Astrocyte (in vitro differentiated cells and primary cell): ENCODE data around the gene MRPL14. TPM values are rescaled to one million over a fixed set of nuclear protein-coding genes. Genes with fewer than 3 reads are reported as not detected.

Source experiments
- DNase-seq: peaks from one replicate; pipeline ENCODE4 v3.0.0-alpha.2; 2010; ENCODE audit warnings: low read depth
- FAIRE-seq: peaks from 2 replicates; lab custom pipeline; 2011; peaks lifted over from hg19 to GRCh38; lab: Jason Lieb, UNC
- H2AFZ ChIP-seq: 2 replicates; pipeline ENCODE4 v1.6.0; 2012; ENCODE audit warnings: low read depth, low read length, inconsistent platforms
- H3K27ac ChIP-seq: 2 replicates; pipeline ENCODE4 v1.5.1; 2011; ENCODE audit warnings: low read depth, low read length, inconsistent platforms
- H3K27me3 ChIP-seq: 2 replicates; pipeline ENCODE4 v1.6.0; 2011; ENCODE audit warnings: low read length, inconsistent platforms; ENCODE audit not compliant: insufficient read depth
- H3K36me3 ChIP-seq: 2 replicates; pipeline ENCODE4 v1.5.1; 2011; ENCODE audit warnings: low read length, inconsistent platforms; ENCODE audit not compliant: insufficient read depth
- H3K4me1 ChIP-seq: 2 replicates; pipeline ENCODE4 v1.5.1; 2011; ENCODE audit warnings: low read length, inconsistent platforms; ENCODE audit not compliant: insufficient read depth
- H3K4me2 ChIP-seq: 2 replicates; pipeline ENCODE4 v1.6.0; 2012; ENCODE audit warnings: low read length, inconsistent platforms
- H3K4me3 ChIP-seq: 2 replicates; pipeline ENCODE4 v1.5.1; 2011; ENCODE audit warnings: low read depth, mild to moderate bottlenecking, low read length, inconsistent platforms; ENCODE audit not compliant: insufficient read depth
- H3K79me2 ChIP-seq: 2 replicates; pipeline ENCODE4 v1.6.0; 2012; ENCODE audit warnings: mild to moderate bottlenecking, low read length, inconsistent platforms; ENCODE audit not compliant: insufficient read depth
- H3K9ac ChIP-seq: 2 replicates; pipeline ENCODE4 v1.6.0; 2012; ENCODE audit warnings: mild to moderate bottlenecking, low read length, inconsistent platforms
- H3K9me3 ChIP-seq: 2 replicates; pipeline ENCODE4 v1.5.1; 2012; ENCODE audit warnings: low read depth, mild to moderate bottlenecking, low read length, inconsistent platforms; ENCODE audit not compliant: insufficient read depth
- H4K20me1 ChIP-seq: 2 replicates; pipeline ENCODE4 v1.6.0; 2012; ENCODE audit warnings: low read length, inconsistent platforms; ENCODE audit not compliant: insufficient read depth
- H3K27ac Mint-ChIP-seq: one replicate; pipeline ENCODE4 v1.8.0; 2021; ENCODE audit warnings: mild to moderate bottlenecking, mixed read lengths; ENCODE audit not compliant: unreplicated experiment
- H3K27me3 Mint-ChIP-seq: one replicate; pipeline ENCODE4 v1.8.0; 2021; ENCODE audit warnings: low read depth, mixed read lengths; ENCODE audit not compliant: unreplicated experiment
- H3K36me3 Mint-ChIP-seq: one replicate; pipeline ENCODE4 v1.8.0; 2021; ENCODE audit warnings: low read depth, mixed read lengths; ENCODE audit not compliant: unreplicated experiment
- H3K4me1 Mint-ChIP-seq: one replicate; pipeline ENCODE4 v1.8.0; 2021; ENCODE audit warnings: low read depth, mixed read lengths; ENCODE audit not compliant: unreplicated experiment
- H3K4me3 Mint-ChIP-seq: one replicate; pipeline ENCODE4 v1.8.0; 2021; ENCODE audit warnings: mild to moderate bottlenecking, moderate library complexity, mixed read lengths; ENCODE audit not compliant: unreplicated experiment
- H3K9me3 Mint-ChIP-seq: one replicate; pipeline ENCODE4 v1.8.0; 2021; ENCODE audit warnings: mild to moderate bottlenecking, mixed read lengths; ENCODE audit not compliant: unreplicated experiment
- CTCF ChIP-seq: IDR thresholded peaks from 2 replicates; pipeline ENCODE4 v1.5.1; 2011; ENCODE audit warnings: low read depth, mild to moderate bottlenecking, inconsistent platforms, low read length, moderate library complexity; ENCODE audit not compliant: insufficient read depth
- EZH2 ChIP-seq: IDR thresholded peaks from 2 replicates; pipeline ENCODE4 v1.6.1; 2012; ENCODE audit warnings: mild to moderate bottlenecking, low read length, inconsistent platforms; ENCODE audit not compliant: insufficient read depth
- total RNA-seq: library from RNA; stranded (reverse); gene quantifications from 2 replicates; pipeline ENCODE4 v1.2.1, GENCODE V29; 2021

MRPL14 gene
- total RNA-seq, 1 donor from 2014 or later: 56.1 TPM

DNA sequence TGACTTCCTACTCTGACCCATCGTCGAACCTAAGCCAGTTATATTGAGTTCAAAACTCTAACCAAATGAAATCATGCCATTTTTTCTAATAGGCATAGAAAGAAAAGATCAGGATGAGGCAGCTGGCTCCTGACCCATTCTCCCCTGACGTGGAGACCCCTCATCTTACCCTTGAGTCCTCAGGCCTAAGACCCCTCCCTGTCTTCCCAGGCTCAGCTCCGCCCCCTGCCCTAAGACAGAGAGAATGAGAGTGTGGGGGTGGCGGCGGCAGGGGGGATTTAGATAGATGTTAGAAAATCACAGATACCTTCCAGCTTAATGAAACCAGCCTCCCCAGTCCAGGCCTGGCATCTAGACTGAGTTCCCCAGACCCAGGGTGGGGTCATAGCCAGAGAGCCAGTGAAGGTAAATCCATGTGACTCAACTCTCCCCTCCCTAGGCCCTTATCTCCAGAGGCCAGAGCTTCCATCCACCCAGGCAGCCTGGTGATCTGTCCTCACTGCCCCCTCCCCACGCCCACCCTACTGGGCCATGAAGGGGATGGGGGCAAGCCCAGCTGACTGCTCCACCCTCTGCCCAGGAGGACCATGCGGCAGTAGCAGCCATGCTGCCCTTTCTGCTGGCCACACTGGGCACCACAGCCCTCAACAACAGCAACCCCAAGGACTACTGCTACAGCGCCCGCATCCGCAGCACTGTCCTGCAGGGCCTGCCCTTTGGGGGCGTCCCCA, 6.9 kb upstream of the MRPL14 start:
- no peak for TF ChIP-seq CTCF
- TF ChIP-seq EZH2: no peak
- Mint-ChIP-seq H3K4me1 (peaks cover 3% of the 10 kb centered on the region), H3K9me3 (peaks cover 1% of the 10 kb centered on the region), H3K27me3 (no peaks in the 10 kb centered on the region), H3K4me3 (no peak overlapping the region), H3K36me3 (peaks cover 31% of the 10 kb centered on the region), H3K27ac (no peak overlapping the region)
- H2AFZ ChIP-seq: no peak overlapping the region
- H3K9me3 ChIP-seq: no peaks in the 10 kb centered on the region
- H3K36me3 ChIP-seq: peaks cover 2% of the 10 kb centered on the region
- FAIRE-seq (no peak), DNase-seq (no peak)
- H3K4me2 ChIP-seq: no peak overlapping the region
- H3K4me3 ChIP-seq: no peak overlapping the region
- no peak overlapping the region for H3K27ac ChIP-seq
- peaks cover 14% of the 10 kb centered on the region for H3K79me2 ChIP-seq
- no peaks in the 10 kb centered on the region for H3K27me3 ChIP-seq
- H3K9ac ChIP-seq: no peak overlapping the region
- peaks cover 5% of the 10 kb centered on the region for H3K4me1 ChIP-seq
- H4K20me1 ChIP-seq: peaks cover 57% of the 10 kb centered on the region

DNA sequence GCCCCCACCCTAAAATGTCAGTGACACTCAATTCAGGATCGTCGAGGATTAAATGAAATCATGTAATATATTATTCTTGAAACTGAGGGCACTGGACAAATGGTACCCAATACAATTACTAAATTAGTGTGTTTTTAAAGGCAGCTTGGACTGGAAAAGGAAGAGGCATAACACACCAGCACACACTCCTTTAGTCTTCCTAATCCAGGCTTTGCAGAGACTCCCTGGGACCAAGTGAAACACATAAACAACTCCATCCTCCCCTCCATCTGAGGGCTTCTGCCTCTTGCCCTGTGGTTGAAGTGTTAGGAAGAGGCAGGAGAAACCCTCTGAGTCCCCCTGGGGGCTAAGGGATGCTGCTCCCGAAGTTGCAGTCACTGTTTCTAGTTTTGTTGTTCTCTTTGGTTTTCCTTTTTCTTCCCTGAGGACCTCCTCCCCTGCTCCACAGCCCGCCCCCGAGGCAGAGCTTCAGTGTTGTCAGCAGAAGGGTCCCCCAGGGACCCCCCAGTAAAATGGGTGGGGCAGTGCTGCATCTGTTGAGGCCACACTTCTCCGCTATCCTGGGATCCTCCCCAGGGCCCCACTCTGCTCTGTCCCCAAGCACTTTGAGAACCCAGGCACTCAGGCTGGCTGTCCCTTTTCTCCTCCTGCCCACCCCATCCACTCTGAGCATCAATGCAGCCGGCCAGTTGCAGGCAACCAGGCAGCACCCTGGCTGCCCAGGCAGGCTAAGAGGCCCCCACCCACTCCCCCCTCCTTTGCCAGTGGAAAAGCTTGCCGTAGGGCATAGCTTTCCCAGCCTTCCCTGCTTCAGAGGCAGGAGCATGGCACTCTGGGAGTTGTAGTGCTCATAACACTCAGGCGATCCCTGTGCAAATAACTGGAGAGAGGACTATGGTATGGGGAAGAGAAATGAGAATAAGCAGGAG, 6.0 kb upstream of the MRPL14 start:
- peaks cover 22% of the 10 kb centered on the region for H3K79me2 ChIP-seq
- peaks cover 65% of the 10 kb centered on the region for H4K20me1 ChIP-seq
- H3K9me3 ChIP-seq: no peaks in the 10 kb centered on the region
- no peak for FAIRE-seq
- H3K9me3 Mint-ChIP-seq: no peaks in the 10 kb centered on the region
- no peaks in the 10 kb centered on the region for H3K27me3 ChIP-seq
- no peak for TF ChIP-seq EZH2
- no peak for TF ChIP-seq CTCF
- peak overlapping the region; percentile 43 for H3K9ac ChIP-seq
- peaks cover 2% of the 10 kb centered on the region for H3K36me3 ChIP-seq
- peak overlapping the region; percentile 69 for H3K4me2 ChIP-seq
- no peak overlapping the region for H3K4me3 ChIP-seq
- DNase-seq: no peak
- peaks cover 3% of the 10 kb centered on the region for H3K4me1 Mint-ChIP-seq
- H3K27ac Mint-ChIP-seq: no peak overlapping the region
- H2AFZ ChIP-seq: peak overlapping the region; percentile 37
- peaks cover 11% of the 10 kb centered on the region for H3K4me1 ChIP-seq
- no peaks in the 10 kb centered on the region for H3K27me3 Mint-ChIP-seq
- H3K36me3 Mint-ChIP-seq: peaks cover 28% of the 10 kb centered on the region
- H3K4me3 Mint-ChIP-seq: no peak overlapping the region
- H3K27ac ChIP-seq: no peak overlapping the region
